B cell (primary cell): ENCODE results near the gene SLC39A11. TPM values are rescaled to one million over a fixed set of nuclear protein-coding genes. Genes with fewer than 3 reads are reported as not detected.

Source experiments
- ATAC-seq: fragments of 200-7000 bp; cut with Tn5 transposase; one replicate; pipeline ENCODE4 v1.10.0; 2021; ENCODE audit warnings: low read depth, mild to moderate bottlenecking, moderate number of reproducible peaks, moderate library complexity
- CTCF ChIA-PET: fragments of 350-600 bp; sonication (Branson Sonifier 250); formaldehyde crosslinking; loops from one replicate; lab custom pipeline; 2021; ENCODE audit warnings: antibody characterized with exemption, inconsistent platforms; lab: Charles Lee
- POLR2A ChIA-PET: fragments of 350-600 bp; sonication (Branson Sonifier 250); formaldehyde crosslinking; loops from one replicate; lab custom pipeline; 2021; ENCODE audit warnings: antibody characterized with exemption; lab: Charles Lee
- DNase-seq: peaks from one replicate; pipeline ENCODE4 v3.0.0; 2013
- H2AFZ ChIP-seq: 2 replicates; pipeline ENCODE4 v1.6.1; 2012; ENCODE audit warnings: mild to moderate bottlenecking, low read depth, low read length; ENCODE audit not compliant: insufficient read depth, poor library complexity, severe bottlenecking
- H3K27ac ChIP-seq, 2 donors: 1 replicate in 1 of 2; 2 replicates in 1 of 2; pipeline ENCODE4 v1.5.1; 2012 to 2013; ENCODE audit warnings: low read length in 2 of 2, mild to moderate bottlenecking in 2 of 2, moderate library complexity in 1 of 2
- H3K27me3 ChIP-seq, 4 experiments: fragments of 200-600 bp in 1 of 4; sonication (generic) in 1 of 4; replicated peaks in 1 of 4; 1 replicate in 2 of 4; 2 replicates in 2 of 4; pipeline versions ENCODE4 v1.6.1 to v1.7.0; 2013 to 2016; ENCODE audit warnings: low read length in 3 of 4, mild to moderate bottlenecking in 2 of 4, mixed read lengths in 1 of 4, moderate library complexity in 1 of 4; ENCODE audit not compliant: insufficient read depth in 4 of 4, control insufficient read depth in 3 of 4; ENCODE audit errors: control extremely low read depth in 1 of 4
- H3K36me3 ChIP-seq, 2 experiments: replicated peaks in 1 of 2; 1 replicate in 1 of 2; 2 replicates in 1 of 2; pipeline versions ENCODE4 v1.6.1 to v1.7.1; 2013; ENCODE audit warnings: low read length in 1 of 2; ENCODE audit not compliant: insufficient read depth in 2 of 2, control insufficient read depth in 1 of 2; ENCODE audit errors: control extremely low read depth in 1 of 2, extremely low read depth in 1 of 2
- H3K4me1 ChIP-seq, 2 donors: fragments of 200-600 bp in 1 of 2; sonication (generic) in 1 of 2; 1 replicate in 1 of 2; 2 replicates in 1 of 2; pipeline versions ENCODE4 v1.5.1 to v1.6.1; 2013 to 2017; ENCODE audit warnings: low read length in 2 of 2; ENCODE audit not compliant: control insufficient read depth in 2 of 2, insufficient read depth in 2 of 2
- H3K4me2 ChIP-seq: replicated peaks from 2 replicates; pipeline ENCODE3; 2012; ENCODE audit warnings: mild to moderate bottlenecking, low read depth, low read length; ENCODE audit not compliant: poor library complexity, severe bottlenecking
- H3K4me3 ChIP-seq, 5 experiments: fragments of 200-600 bp in 1 of 5; sonication (generic) in 1 of 5; 1 replicate in 3 of 5; 2 replicates in 2 of 5; pipeline versions ENCODE4 v1.5.1 to v1.7.0; 2011 to 2016; ENCODE audit warnings: low read length in 4 of 5, mild to moderate bottlenecking in 4 of 5, low read depth in 2 of 5, control low read depth in 1 of 5, moderate library complexity in 1 of 5; ENCODE audit not compliant: insufficient read depth in 1 of 5; ENCODE audit errors: control extremely low read depth in 1 of 5, extremely low read depth in 1 of 5
- H3K79me2 ChIP-seq: fragments of 200-600 bp; sonication (generic); one replicate; pipeline ENCODE4 v1.6.0; 2016; ENCODE audit warnings: low read length; ENCODE audit not compliant: control insufficient read depth, insufficient read depth
- H3K9ac ChIP-seq: fragments of 200-600 bp; sonication (generic); 2 replicates; pipeline ENCODE4 v1.6.1; 2017; ENCODE audit warnings: mild to moderate bottlenecking, low read length, moderate library complexity
- H3K9me3 ChIP-seq, 3 donors: one replicate each; pipeline versions ENCODE4 v1.6.1 to v1.7.1; 2013; ENCODE audit warnings: low read length in 2 of 3; ENCODE audit not compliant: control insufficient read depth in 2 of 3, insufficient read depth in 1 of 3; ENCODE audit errors: control extremely low read depth in 1 of 3
- H4K20me1 ChIP-seq: 2 replicates; pipeline ENCODE4 v1.6.0; 2012; ENCODE audit warnings: mild to moderate bottlenecking, low read length; ENCODE audit not compliant: insufficient read depth, control insufficient read depth, poor library complexity, severe bottlenecking
- H3K27ac Mint-ChIP-seq: one replicate; pipeline ENCODE4 v1.8.0; 2021; ENCODE audit warnings: mixed read lengths
- H3K27me3 Mint-ChIP-seq: one replicate; pipeline ENCODE4 v1.8.0; 2021; ENCODE audit warnings: mixed read lengths
- H3K4me1 Mint-ChIP-seq: one replicate; pipeline ENCODE4 v1.8.0; 2021; ENCODE audit warnings: mixed read lengths
- H3K4me3 Mint-ChIP-seq: one replicate; pipeline ENCODE4 v1.8.0; 2021; ENCODE audit warnings: mixed read lengths
- H3K9me3 Mint-ChIP-seq: one replicate; pipeline ENCODE4 v1.8.0; 2022; ENCODE audit warnings: mixed read lengths; ENCODE audit not compliant: insufficient read depth
- CTCF ChIP-seq: fragments of 200-600 bp; IDR thresholded peaks from one replicate; pipeline ENCODE4 v1.8.0; 2022; ENCODE audit warnings: antibody characterized with exemption, mild to moderate bottlenecking
- EZH2 ChIP-seq: IDR thresholded peaks from 2 replicates; pipeline ENCODE4 v1.6.1; 2012; ENCODE audit warnings: borderline replicate concordance, low read depth, mild to moderate bottlenecking, moderate library complexity, low read length; ENCODE audit not compliant: insufficient read depth, poor library complexity, severe bottlenecking
- WGBS: methylation state at CpG from one replicate; pipeline ENCODE4 v1.1.5; 2013; ENCODE audit warnings: missing lambda C conversion rate; ENCODE audit not compliant: insufficient coverage; 5-methylcytosine and 5-hydroxymethylcytosine counted together
- intact Hi-C: fragments of 100-400 bp; cut with micrococcal nuclease; formaldehyde crosslinking; loops from one replicate; pipeline ENCODE4 v1.10.0; 2022
- polyA plus RNA-seq: library from polyadenylated mRNA; depleted of rRNA; stranded (reverse); fragments of >200 nt; gene quantifications from 2 replicates; pipeline ENCODE4 v1.2.3, GENCODE V29; 2012
- total RNA-seq, 2 donors: library from RNA; stranded (reverse); fragments of 120-200 nt in 1 of 2; gene quantifications; 1 replicate in 1 of 2; 2 replicates in 1 of 2; pipeline versions ENCODE4 v1.2.3 to v1.2.4, GENCODE V29; 2013 to 2022

Gene SLC39A11
- total and polyA plus RNA-seq, 2 donors (not counting 1 experiment from before 2014, with no cell fraction given), result 6.9 to 39.6 TPM

DNA sequence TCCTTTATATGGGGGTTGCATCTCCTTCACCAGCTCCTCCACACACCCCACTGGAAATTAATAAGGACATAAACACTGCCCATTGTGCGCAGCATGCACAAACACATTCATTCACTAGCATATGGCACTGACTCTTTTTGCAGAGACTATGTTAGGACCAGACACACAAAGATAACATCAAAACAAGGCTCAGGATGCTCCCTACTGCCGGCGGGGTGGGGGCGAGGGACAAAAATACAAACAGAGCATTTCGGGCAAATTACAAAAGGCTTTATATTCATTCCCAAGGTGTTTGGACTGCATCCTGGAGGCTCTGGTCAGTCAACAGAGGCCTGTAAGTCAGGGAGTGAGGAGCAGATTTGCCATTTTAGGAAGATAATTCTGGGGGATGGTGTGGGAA lies 299.7 kb downstream of the SLC39A11 start:
- CTCF ChIA-PET, result interaction anchor here (1.1 kb wide), 1 partner anchor 19 kb away, joined by 3 read pairs; no protein-coding TSS in a partner anchor
- Histone ChIP-seq H3K9ac (no peak overlapping the region), H3K79me2 (no peaks in the 10 kb centered on the region), H3K36me3 (no peaks in the 10 kb centered on the region), H3K27ac (no peak overlapping the region), H2AFZ (no peak overlapping the region), H3K9me3 (peaks cover 1 to 37% (median 11%) of the 10 kb centered on the region in 3 donors), H3K27me3 (no peaks in the 10 kb centered on the region), H3K4me3 (no peak overlapping the region), H3K4me1 (no peaks in the 10 kb centered on the region), H3K4me2 (no peak overlapping the region), H4K20me1 (no peaks in the 10 kb centered on the region)
- DNase-seq (no peak), ATAC-seq (no peak)
- 100% methylated on average over 2 of the region's 5 CpGs for WGBS
- H3K27me3 Mint-ChIP-seq, result no peaks in the 10 kb centered on the region
- H3K4me3 Mint-ChIP-seq, result no peak overlapping the region
- POLR2A ChIA-PET, result no interaction called here
- H3K27ac Mint-ChIP-seq, result no peak overlapping the region
- intact Hi-C loops, result no loop called here
- no peak for TF ChIP-seq EZH2
- TF ChIP-seq CTCF, result no peak
- no peaks in the 10 kb centered on the region for H3K4me1 Mint-ChIP-seq
- H3K9me3 Mint-ChIP-seq, result peaks cover 30% of the 10 kb centered on the region

- no peak for ATAC-seq
Measured at GRCh38 chr17:72790190-72790589, 302.3 kb downstream of the SLC39A11 start.

More at GRCh38 chr17:72790190-72790589, 302.3 kb downstream of the SLC39A11 start:
- Mint-ChIP-seq H3K4me1 (no peaks in the 10 kb centered on the region), H3K4me3 (no peak overlapping the region), H3K27me3 (no peaks in the 10 kb centered on the region), H3K9me3 (peaks cover 27% of the 10 kb centered on the region), H3K27ac (no peak overlapping the region)
- no peak overlapping the region for H2AFZ ChIP-seq
- no peak overlapping the region for H3K4me3 ChIP-seq
- H3K9me3 ChIP-seq, result peaks cover 0 to 23% (median 11%) of the 10 kb centered on the region in 3 donors
- H3K79me2 ChIP-seq, result no peaks in the 10 kb centered on the region
- H4K20me1 ChIP-seq, result no peaks in the 10 kb centered on the region
- no CpG with 5 or more reads among the region's 3 CpGs for WGBS
- no peak overlapping the region for H3K9ac ChIP-seq
- TF ChIP-seq CTCF (no peak), EZH2 (no peak)
- no peak overlapping the region for H3K27ac ChIP-seq
- no peaks in the 10 kb centered on the region for H3K36me3 ChIP-seq
- CTCF ChIA-PET, result no interaction called here
- H3K27me3 ChIP-seq, result no peaks in the 10 kb centered on the region
- POLR2A ChIA-PET, result no interaction called here
- H3K4me1 ChIP-seq, result no peaks in the 10 kb centered on the region
- intact Hi-C loops, result no loop called here
- no peak for DNase-seq
- no peak overlapping the region for H3K4me2 ChIP-seq
